Esophagus muscularis mucosa (tissue), 3 donors: ENCODE measurements around the gene LDB3.

Experiments
- CTCF ChIP-seq, 3 experiments: fragments of 200-600 bp in 2 of 3; fragments of 450-650 bp in 1 of 3; sonication (generic) in 2 of 3; IDR thresholded peaks; one replicate each; pipeline ENCODE4 v1.5.1; 2017 to 2019; ENCODE audit warnings: antibody characterized with exemption in 3 of 3, mild to moderate bottlenecking in 2 of 3, moderate library complexity in 1 of 3
- POLR2A ChIP-seq: fragments of 450-650 bp; IDR thresholded peaks from one replicate; pipeline ENCODE4 v1.6.1; 2017; ENCODE audit warnings: antibody characterized with exemption, moderate library complexity, mild to moderate bottlenecking, low read depth
- POLR2AphosphoS5 ChIP-seq, 2 donors: sonication (generic); formaldehyde crosslinking; IDR thresholded peaks; one replicate each; pipeline ENCODE4 v1.6.1; 2017; ENCODE audit warnings: antibody characterized with exemption in 2 of 2

- TF ChIP-seq CTCF (IDR thresholded peaks at IDR 0.05) (no peak), POLR2A (no peak), POLR2AphosphoS5 (IDR thresholded peaks at IDR 0.05) (no peak)
Measured at GRCh38 chr10:86770412-86770960, 102.2 kb downstream of the LDB3 start.
